Tibial nerve (tissue), 4 donors: ENCODE data around the gene PADI6. TPM values are rescaled to one million over a fixed set of nuclear protein-coding genes. Genes with fewer than 3 reads are reported as not detected.

Experiments used
- DNase-seq, 2 donors: peaks; one replicate each; pipeline ENCODE4 v3.0.0-alpha.2; 2019; ENCODE audit warnings: low spot score in 2 of 2
- H3K27ac ChIP-seq, 4 donors: fragments of 200-600 bp; sonication (generic) in 3 of 4; one replicate each; pipeline ENCODE4 v1.5.1; 2017 to 2019; ENCODE audit warnings: mild to moderate bottlenecking in 1 of 4
- H3K27me3 ChIP-seq, 2 donors: fragments of 200-600 bp; sonication (generic) in 1 of 2; one replicate each; pipeline versions ENCODE4 v1.5.1 to v1.6.0; 2017 to 2019
- H3K36me3 ChIP-seq, 3 donors: fragments of 200-600 bp; sonication (generic); one replicate each; pipeline ENCODE4 v1.5.1; 2018 to 2019
- H3K4me1 ChIP-seq, 4 donors: fragments of 200-600 bp; sonication (generic) in 3 of 4; one replicate each; pipeline ENCODE4 v1.5.1; 2017 to 2019
- H3K4me3 ChIP-seq, 4 donors: fragments of 200-600 bp; sonication (generic) in 3 of 4; one replicate each; pipeline ENCODE4 v1.5.1; 2017 to 2019; ENCODE audit warnings: mild to moderate bottlenecking in 1 of 4, moderate library complexity in 1 of 4
- H3K9me3 ChIP-seq, 4 donors: fragments of 200-600 bp; sonication (generic) in 3 of 4; one replicate each; pipeline ENCODE4 v1.5.1; 2017 to 2019
- EP300 ChIP-seq, 2 donors: sonication (generic); formaldehyde crosslinking; IDR thresholded peaks; one replicate each; pipeline ENCODE4 v1.6.1; 2017; ENCODE audit warnings: antibody characterized with exemption in 2 of 2, mild to moderate bottlenecking in 1 of 2
- POLR2A ChIP-seq, 2 donors: fragments of 450-650 bp; IDR thresholded peaks; one replicate each; pipeline ENCODE4 v1.6.1; 2017; ENCODE audit warnings: antibody characterized with exemption in 2 of 2, mild to moderate bottlenecking in 2 of 2, moderate library complexity in 2 of 2
- WGBS, 2 donors: methylation state at CpG; one replicate each; pipeline ENCODE4 v1.1.5; 2018; 5-methylcytosine and 5-hydroxymethylcytosine counted together
- total RNA-seq, 4 donors: library from RNA; depleted of rRNA; stranded (reverse); fragments of >200 nt; gene quantifications; one replicate each; pipeline ENCODE4 v1.1.0, GENCODE V29; 2016
- TF ChIP-seq, protein P1 (sequence below), 5 experiments: fragments of 200-600 bp in 3 of 5; fragments of 450-650 bp in 2 of 5; sonication (generic) in 3 of 5; IDR thresholded peaks; one replicate each; pipeline ENCODE4 v1.5.1; 2016 to 2019; ENCODE audit warnings: antibody characterized with exemption in 5 of 5, mild to moderate bottlenecking in 3 of 5, moderate library complexity in 2 of 5

PADI6 gene
- total RNA-seq, 4 donors from 2014 or later: not detected

DNA sequence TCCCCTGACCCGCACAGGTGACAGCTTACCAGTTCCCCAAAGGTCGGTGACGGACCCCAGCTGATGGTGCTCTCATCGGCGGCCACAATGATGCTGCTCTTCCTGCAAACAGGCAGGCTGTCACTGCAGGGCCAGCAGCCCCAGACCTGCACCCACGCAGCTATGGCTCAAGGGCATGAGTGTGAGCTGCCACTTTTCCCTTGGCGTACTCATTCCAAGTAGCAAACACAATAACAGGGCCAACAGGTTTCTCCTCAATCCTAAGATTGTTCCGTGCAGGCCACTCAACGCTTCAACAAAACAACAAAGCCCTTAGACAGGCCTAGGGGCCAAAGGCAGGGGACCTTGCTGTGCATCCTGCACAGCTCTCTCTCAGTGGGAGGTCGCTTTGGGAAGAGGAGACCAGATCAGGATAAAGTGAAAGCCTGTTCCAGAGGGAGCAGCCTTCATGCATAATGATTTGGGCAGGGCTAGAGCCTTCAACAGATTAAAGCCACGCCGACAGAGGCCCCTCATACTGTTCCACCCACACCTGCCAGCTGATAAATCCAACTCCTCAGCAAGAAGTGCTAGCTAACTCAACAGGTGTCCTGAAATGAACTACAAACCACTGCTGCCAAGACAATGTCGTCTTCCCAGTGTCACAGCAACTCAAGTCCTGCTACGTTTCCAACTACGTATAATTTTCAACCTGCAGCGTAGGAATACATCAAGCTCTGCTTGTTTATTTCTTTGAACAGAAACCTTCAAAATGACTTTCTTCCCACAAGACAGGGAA is 40.3 kb downstream of the PADI6 start:
- no peak overlapping the region for H3K27ac ChIP-seq

DNA sequence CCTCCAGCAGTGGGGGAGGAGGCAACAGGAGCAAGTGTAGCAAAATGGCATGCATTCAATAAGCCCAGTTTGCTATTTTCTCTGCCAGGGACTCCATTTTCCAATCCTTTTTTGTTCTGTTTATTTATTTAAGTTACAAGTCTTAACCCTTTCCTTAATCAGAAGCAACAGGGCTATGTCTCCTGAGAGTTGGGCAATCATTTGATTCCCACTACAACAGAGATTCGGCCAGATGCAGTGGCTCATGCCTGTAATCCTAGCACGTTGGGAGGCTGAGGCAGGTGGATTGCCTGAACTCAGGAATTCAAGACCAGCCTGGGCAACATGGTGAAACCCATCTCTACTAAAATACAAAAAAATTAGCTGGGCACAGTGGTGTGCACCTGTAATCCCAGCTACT is 42.0 kb downstream of the PADI6 start:
- Histone ChIP-seq H3K27me3 (no peaks in the 10 kb centered on the region), H3K36me3 (peaks cover 4 to 100% (median 46%) of the 10 kb centered on the region in 3 donors), H3K4me1 (no peaks in the 10 kb centered on the region), H3K4me3 (no peak overlapping the region), H3K27ac (no peak overlapping the region), H3K9me3 (no peaks in the 10 kb centered on the region)
- TF ChIP-seq POLR2A (IDR thresholded peaks at IDR 0.05) (no peak), EP300 (IDR thresholded peaks at IDR 0.05) (no peak)
- TF ChIP-seq, protein P1, sequence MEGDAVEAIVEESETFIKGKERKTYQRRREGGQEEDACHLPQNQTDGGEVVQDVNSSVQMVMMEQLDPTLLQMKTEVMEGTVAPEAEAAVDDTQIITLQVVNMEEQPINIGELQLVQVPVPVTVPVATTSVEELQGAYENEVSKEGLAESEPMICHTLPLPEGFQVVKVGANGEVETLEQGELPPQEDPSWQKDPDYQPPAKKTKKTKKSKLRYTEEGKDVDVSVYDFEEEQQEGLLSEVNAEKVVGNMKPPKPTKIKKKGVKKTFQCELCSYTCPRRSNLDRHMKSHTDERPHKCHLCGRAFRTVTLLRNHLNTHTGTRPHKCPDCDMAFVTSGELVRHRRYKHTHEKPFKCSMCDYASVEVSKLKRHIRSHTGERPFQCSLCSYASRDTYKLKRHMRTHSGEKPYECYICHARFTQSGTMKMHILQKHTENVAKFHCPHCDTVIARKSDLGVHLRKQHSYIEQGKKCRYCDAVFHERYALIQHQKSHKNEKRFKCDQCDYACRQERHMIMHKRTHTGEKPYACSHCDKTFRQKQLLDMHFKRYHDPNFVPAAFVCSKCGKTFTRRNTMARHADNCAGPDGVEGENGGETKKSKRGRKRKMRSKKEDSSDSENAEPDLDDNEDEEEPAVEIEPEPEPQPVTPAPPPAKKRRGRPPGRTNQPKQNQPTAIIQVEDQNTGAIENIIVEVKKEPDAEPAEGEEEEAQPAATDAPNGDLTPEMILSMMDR (IDR thresholded peaks at IDR 0.05): no peak
- DNase-seq: no peak
- 82% methylated on average over 2 of the region's 2 CpGs for WGBS, 2 donors

More for the DNA sequence above, 40.3 kb downstream of the PADI6 start:
- DNase-seq: no peak
- H3K27me3 ChIP-seq: no peaks in the 10 kb centered on the region
- H3K9me3 ChIP-seq: no peaks in the 10 kb centered on the region
- 84 to 92% methylated on average over 16 of the region's 16 CpGs for WGBS, 2 donors
- no peak overlapping the region for H3K4me3 ChIP-seq
- TF ChIP-seq POLR2A (IDR thresholded peaks at IDR 0.05): no peak
- TF ChIP-seq EP300 (IDR thresholded peaks at IDR 0.05): no peak
- TF ChIP-seq, protein P1 (IDR thresholded peaks at IDR 0.05): no peak
- no peaks in the 10 kb centered on the region for H3K4me1 ChIP-seq
- peaks cover 4 to 100% (median 50%) of the 10 kb centered on the region in 3 donors for H3K36me3 ChIP-seq

DNA sequence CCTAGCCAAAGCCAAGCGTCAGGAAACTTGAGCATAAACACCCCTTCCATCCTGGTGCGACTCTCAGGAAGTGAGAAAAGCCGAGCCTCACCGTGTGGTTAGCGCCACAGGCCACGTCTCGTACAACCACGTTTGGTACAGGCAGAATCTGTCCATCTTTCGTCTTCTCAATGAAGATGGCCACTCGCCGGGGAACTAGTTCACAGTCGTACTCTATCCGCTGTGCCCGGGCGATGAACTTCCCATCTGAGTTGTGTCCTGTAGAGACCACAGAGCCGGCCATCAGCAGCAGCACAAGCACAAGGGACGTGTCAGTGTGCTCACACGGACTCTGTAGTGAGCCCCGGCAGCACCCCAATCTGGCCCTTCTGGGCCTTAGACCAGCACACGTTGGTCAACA is 44.4 kb downstream of the PADI6 start:
- no peak for TF ChIP-seq EP300 (IDR thresholded peaks at IDR 0.05)
- TF ChIP-seq, protein P1 (IDR thresholded peaks at IDR 0.05): no peak
- TF ChIP-seq POLR2A (IDR thresholded peaks at IDR 0.05): no peak
- Histone ChIP-seq H3K27ac (no peak overlapping the region), H3K27me3 (no peaks in the 10 kb centered on the region), H3K36me3 (peaks cover 4 to 94% (median 32%) of the 10 kb centered on the region in 3 donors), H3K4me1 (no peaks in the 10 kb centered on the region), H3K9me3 (no peaks in the 10 kb centered on the region), H3K4me3 (no peak overlapping the region)
- 93% methylated on average over 18 to 20 of the region's 20 CpGs for WGBS, 2 donors
- no peak for DNase-seq

DNA sequence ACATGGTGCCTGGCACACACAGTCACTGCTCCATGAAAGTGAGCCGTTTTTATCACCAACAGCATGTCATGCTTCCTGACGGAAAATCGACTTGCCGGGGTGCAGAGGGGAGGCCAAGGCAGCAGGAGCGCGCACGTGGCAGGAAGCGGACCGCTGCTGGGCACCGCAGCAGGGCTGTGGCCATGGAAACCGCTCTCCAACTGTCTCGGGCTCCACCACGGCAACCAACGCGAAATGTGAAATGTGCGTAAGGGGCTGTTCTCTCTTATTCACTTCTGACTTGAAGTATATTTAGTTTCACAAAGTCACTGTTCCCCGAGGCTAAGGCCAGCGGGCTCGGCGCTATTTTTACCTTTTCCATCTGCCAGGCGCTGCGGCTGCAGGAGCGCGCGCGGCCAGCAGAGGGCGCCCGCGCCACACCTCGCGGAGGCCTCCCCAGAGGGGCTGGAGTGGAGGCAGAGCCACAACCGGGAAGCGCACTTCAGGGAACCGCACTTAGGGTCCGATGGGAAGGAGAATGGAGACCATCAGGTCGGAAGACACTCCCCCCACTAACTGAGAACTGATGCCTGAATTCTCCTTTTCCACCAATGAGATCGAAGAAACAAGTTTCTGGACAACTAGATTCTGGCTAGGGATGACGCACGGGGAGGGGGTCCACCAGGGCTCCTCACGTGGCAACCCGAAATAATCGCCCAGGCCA is 47.8 kb downstream of the PADI6 start:
- TF ChIP-seq POLR2A (IDR thresholded peaks at IDR 0.05) (no peak), EP300 (IDR thresholded peaks at IDR 0.05) (peak in 1 of 2 donors; percentile 39)
- TF ChIP-seq, protein P1 (IDR thresholded peaks at IDR 0.05): peak; percentile 96 to 99 (median 97)
- 40 to 42% methylated on average over 41 to 42 of the region's 42 CpGs for WGBS, 2 donors
- no peaks in the 10 kb centered on the region for H3K9me3 ChIP-seq
- DNase-seq: peak; percentile 55 to 56
- H3K4me3 ChIP-seq: no peak overlapping the region
- peaks cover 6 to 94% (median 36%) of the 10 kb centered on the region in 3 donors for H3K36me3 ChIP-seq
- H3K27me3 ChIP-seq: no peaks in the 10 kb centered on the region
- H3K27ac ChIP-seq: no peak overlapping the region
- no peaks in the 10 kb centered on the region for H3K4me1 ChIP-seq

DNA sequence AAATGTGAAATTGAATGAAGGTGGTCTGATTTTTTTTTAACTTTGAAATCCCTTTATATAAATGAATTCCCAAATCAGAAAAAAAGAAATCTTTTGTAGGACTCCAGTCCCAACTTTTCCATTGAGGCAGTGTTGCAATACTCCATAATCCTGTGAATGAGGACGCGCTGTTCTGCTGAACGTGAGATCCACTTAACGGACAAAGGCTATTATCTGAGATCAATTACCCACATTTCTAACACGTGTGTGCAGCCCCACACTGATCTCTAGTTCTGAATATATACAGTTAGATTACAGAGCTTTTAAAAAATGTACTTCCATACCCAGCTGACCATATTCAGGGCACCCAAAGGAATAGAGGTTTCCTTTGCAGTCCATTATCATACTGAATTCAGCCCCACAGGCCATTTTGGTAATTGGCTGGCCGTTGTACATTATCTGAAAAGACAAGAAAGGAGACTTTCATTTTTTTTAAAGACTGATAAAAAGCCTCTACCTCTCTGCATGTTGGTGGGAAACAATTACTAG is 48.5 kb downstream of the PADI6 start:
- DNase-seq: no peak
- 80 to 84% methylated on average over 6 of the region's 6 CpGs for WGBS, 2 donors
- peaks cover 6 to 94% (median 36%) of the 10 kb centered on the region in 3 donors for H3K36me3 ChIP-seq
- no peak for TF ChIP-seq EP300 (IDR thresholded peaks at IDR 0.05)
- TF ChIP-seq, protein P1 (IDR thresholded peaks at IDR 0.05): no peak
- TF ChIP-seq POLR2A (IDR thresholded peaks at IDR 0.05): no peak
- no peaks in the 10 kb centered on the region for H3K9me3 ChIP-seq
- no peaks in the 10 kb centered on the region for H3K27me3 ChIP-seq
- H3K4me3 ChIP-seq: no peak overlapping the region
- no peaks in the 10 kb centered on the region for H3K4me1 ChIP-seq
- H3K27ac ChIP-seq: no peak overlapping the region
